ENCODE results near the gene ZNF655.

ZNF655 gene

GRCh38 chr7:99606531-99606930 lies 48.1 kb downstream of the ZNF655 start:
- DNase-seq (ENCODE audit: low read depth in 2 of 2): no peak

GRCh38 chr7:99607548-99607947 lies 49.1 kb downstream of the ZNF655 start:
- DNase-seq (ENCODE audit: low read depth in 2 of 2): no peak

GRCh38 chr7:99614495-99614894 lies 56.1 kb downstream of the ZNF655 start:
- no peak for DNase-seq (ENCODE audit: low read depth in 2 of 2)

GRCh38 chr7:99615989-99616358 lies 57.5 kb downstream of the ZNF655 start:
- no peak for DNase-seq (ENCODE audit: low read depth in 2 of 2)

- DNase-seq (ENCODE audit: low read depth in 2 of 2): peak; percentile 78
Measured at GRCh38 chr7:99616359-99617191, 58.1 kb downstream of the ZNF655 start, which contains the start of gene ZSCAN25. Gene ZSCAN25 (plus strand): TSS chr7:99616946. CDS start chr7:99619607, 2,661 bp downstream.

- DNase-seq (ENCODE audit: low read depth in 2 of 2): no peak
Measured at GRCh38 chr7:99617192-99617781, 58.8 kb downstream of the ZNF655 start.

- DNase-seq (ENCODE audit: low read depth in 2 of 2): no peak
Measured at GRCh38 chr7:99618726-99619125, 60.3 kb downstream of the ZNF655 start.

- DNase-seq (ENCODE audit: low read depth in 2 of 2): no peak
Measured at GRCh38 chr7:99619571-99620130, 61.2 kb downstream of the ZNF655 start.

- DNase-seq (ENCODE audit: low read depth in 2 of 2): no peak
Measured at GRCh38 chr7:99621271-99621670, 62.8 kb downstream of the ZNF655 start.

GRCh38 chr7:99622596-99622995 lies 64.2 kb downstream of the ZNF655 start:
- DNase-seq (ENCODE audit: low read depth in 2 of 2): no peak

GRCh38 chr7:99623091-99623693 lies 64.8 kb downstream of the ZNF655 start:
- DNase-seq (ENCODE audit: low read depth in 2 of 2): no peak

- no peak for DNase-seq (ENCODE audit: low read depth in 2 of 2)
Measured at GRCh38 chr7:99623702-99624447, 65.4 kb downstream of the ZNF655 start.

GRCh38 chr7:99624484-99624883 lies 66.0 kb downstream of the ZNF655 start:
- DNase-seq (ENCODE audit: low read depth in 2 of 2): peak; percentile 55 to 67

GRCh38 chr7:99625321-99625720 lies 66.9 kb downstream of the ZNF655 start:
- no peak for DNase-seq (ENCODE audit: low read depth in 2 of 2)

- DNase-seq (ENCODE audit: low read depth in 2 of 2): no peak
Measured at GRCh38 chr7:99625961-99626360, 67.5 kb downstream of the ZNF655 start.
